ENCODE data around the gene SYNDIG1.

GRCh38 chr20:24494460-24494920, 25.1 kb downstream of the SYNDIG1 start:
- TF ChIP-seq SUZ12 (IDR thresholded peaks at IDR 0.05) (no peak), PKNOX1 (IDR thresholded peaks at IDR 0.05) (no peak)
